CD4-positive, alpha-beta memory T cell (primary cell): ENCODE results near the gene AIM2. TPM values are rescaled to one million over a fixed set of nuclear protein-coding genes. Genes with fewer than 3 reads are reported as not detected.
"Not testable (repeated sequence)": the region's sequence is repeated elsewhere in the genome, so short reads cannot be mapped to it uniquely, and the experiment has no call there.

ENCODE experiments used
- CTCF ChIA-PET: fragments of 350-600 bp; sonication (Branson Sonifier 250); formaldehyde crosslinking; loops from one replicate; lab custom pipeline; 2021; ENCODE audit warnings: inconsistent platforms; ENCODE audit not compliant: partially characterized antibody; lab: Charles Lee
- POLR2A ChIA-PET: fragments of 350-600 bp; sonication (Branson Sonifier 250); formaldehyde crosslinking; loops from one replicate; lab custom pipeline; 2021; ENCODE audit not compliant: partially characterized antibody; lab: Charles Lee
- DNase-seq, 5 donors: peaks; one replicate each; pipeline versions ENCODE4 v3.0.0 to v3.0.0-alpha.2; 2020 to 2022; ENCODE audit warnings: mixed read lengths in 1 of 5
- H3K27ac ChIP-seq: one replicate; pipeline ENCODE4 v1.7.0; 2013; ENCODE audit warnings: low read depth, low read length
- H3K27me3 ChIP-seq: 2 replicates; pipeline ENCODE4 v1.7.0; 2013; ENCODE audit warnings: mild to moderate bottlenecking, low read length, moderate library complexity; ENCODE audit not compliant: insufficient read depth
- H3K36me3 ChIP-seq: 2 replicates; pipeline ENCODE4 v1.7.0; 2013; ENCODE audit warnings: mild to moderate bottlenecking, low read length, moderate library complexity; ENCODE audit not compliant: insufficient read depth
- H3K4me1 ChIP-seq: 2 replicates; pipeline ENCODE4 v1.7.0; 2013; ENCODE audit warnings: mild to moderate bottlenecking, low read length, moderate library complexity; ENCODE audit not compliant: insufficient read depth
- H3K4me3 ChIP-seq, 2 donors: one replicate each; pipeline ENCODE4 v1.7.0; 2013; ENCODE audit warnings: low read length in 2 of 2, mild to moderate bottlenecking in 1 of 2
- H3K9me3 ChIP-seq, 2 donors: one replicate each; pipeline ENCODE4 v1.7.0; 2013; ENCODE audit warnings: low read length in 2 of 2, control low read depth in 1 of 2; ENCODE audit not compliant: control insufficient read depth in 1 of 2
- H3K27ac Mint-ChIP-seq, 7 donors: one replicate each; pipeline ENCODE4 v1.8.0; 2020 to 2021; ENCODE audit warnings: mixed read lengths in 7 of 7, mild to moderate bottlenecking in 6 of 7, inconsistent platforms in 3 of 7, moderate library complexity in 3 of 7
- H3K27me3 Mint-ChIP-seq, 2 donors: one replicate each; pipeline ENCODE4 v1.8.0; 2020 to 2021; ENCODE audit warnings: mixed read lengths in 2 of 2
- H3K36me3 Mint-ChIP-seq, 2 donors: one replicate each; pipeline ENCODE4 v1.8.0; 2020 to 2021; ENCODE audit warnings: mixed read lengths in 2 of 2, inconsistent platforms in 1 of 2, mild to moderate bottlenecking in 1 of 2
- H3K4me1 Mint-ChIP-seq, 4 donors: one replicate each; pipeline ENCODE4 v1.8.0; 2020 to 2021; ENCODE audit warnings: mixed read lengths in 4 of 4, mild to moderate bottlenecking in 1 of 4
- H3K4me3 Mint-ChIP-seq, 8 donors: one replicate each; pipeline ENCODE4 v1.8.0; 2020 to 2021; ENCODE audit warnings: mixed read lengths in 8 of 8, mild to moderate bottlenecking in 7 of 8, moderate library complexity in 6 of 8, inconsistent platforms in 3 of 8
- H3K9me3 Mint-ChIP-seq, 8 donors: one replicate each; pipeline ENCODE4 v1.8.0; 2020 to 2021; ENCODE audit warnings: mixed read lengths in 8 of 8, mild to moderate bottlenecking in 5 of 8, inconsistent platforms in 3 of 8, moderate library complexity in 1 of 8
- intact Hi-C: fragments of 100-400 bp; cut with micrococcal nuclease; formaldehyde crosslinking; loops from one replicate; pipeline ENCODE4 v1.15.1; 2023
- polyA plus RNA-seq, 2 donors: library from polyadenylated mRNA; unstranded; fragments of 300-500 nt; fragmentation: Illumina TruSeq; gene quantifications; one replicate each; pipeline ENCODE4 v1.2.3, GENCODE V29; 2021
- total RNA-seq, 2 experiments: library from RNA; stranded (reverse); gene quantifications; one replicate each; pipeline ENCODE4 v1.2.3, GENCODE V29; 2021

AIM2 gene
- total and polyA plus RNA-seq, 4 experiments from 2014 or later: 2.9 to 8.1 (median 7.9) TPM

- DNase-seq, H3K4me1 Mint-ChIP-seq, H3K27ac ChIP-seq, H3K4me3 ChIP-seq, H3K27me3 ChIP-seq, POLR2A ChIA-PET, H3K36me3 Mint-ChIP-seq, H3K9me3 Mint-ChIP-seq, H3K4me3 Mint-ChIP-seq, CTCF ChIA-PET, intact Hi-C loops, H3K36me3 ChIP-seq, H3K4me1 ChIP-seq, H3K9me3 ChIP-seq, H3K27ac Mint-ChIP-seq: not testable (repeated sequence)
- H3K27me3 Mint-ChIP-seq: peaks cover 15 to 19% of the 10 kb centered on the region in 2 donors
Observed at GRCh38 chr1:159103021-159103420, 26.5 kb upstream of the AIM2 start.

GRCh38 chr1:159100589-159100988, 24.0 kb upstream of the AIM2 start:
- H3K36me3 Mint-ChIP-seq: no peaks in the 10 kb centered on the region
- CTCF ChIA-PET: interaction anchor here (0.7 kb wide), 1 partner anchor 1101 kb away, joined by 3 read pairs; no protein-coding TSS in a partner anchor
- no peak overlapping the region for H3K4me3 ChIP-seq
- H3K27ac Mint-ChIP-seq: no peak overlapping the region
- no peaks in the 10 kb centered on the region for H3K9me3 Mint-ChIP-seq
- H3K36me3 ChIP-seq: no peaks in the 10 kb centered on the region
- no peaks in the 10 kb centered on the region for H3K4me1 Mint-ChIP-seq
- POLR2A ChIA-PET: no interaction called here
- H3K27me3 ChIP-seq: no peaks in the 10 kb centered on the region
- no peak overlapping the region for H3K27ac ChIP-seq
- DNase-seq: no peak
- H3K9me3 ChIP-seq: no peaks in the 10 kb centered on the region
- no peak overlapping the region for H3K4me3 Mint-ChIP-seq
- peaks cover 6 to 16% of the 10 kb centered on the region in 2 donors for H3K27me3 Mint-ChIP-seq
- H3K4me1 ChIP-seq: no peaks in the 10 kb centered on the region
- intact Hi-C loops: no loop called here

- Mint-ChIP-seq H3K27me3 (peaks cover 6 to 16% of the 10 kb centered on the region in 2 donors), H3K4me3 (no peak overlapping the region), H3K4me1 (no peaks in the 10 kb centered on the region), H3K36me3 (no peaks in the 10 kb centered on the region), H3K27ac (no peak overlapping the region), H3K9me3 (no peaks in the 10 kb centered on the region)
- no peak for DNase-seq
- POLR2A ChIA-PET: no interaction called here
- H3K27me3 ChIP-seq: no peaks in the 10 kb centered on the region
- H3K4me3 ChIP-seq: no peak overlapping the region
- CTCF ChIA-PET: interaction anchor here (1.2 kb wide), 1 partner anchor 9 kb away, joined by 4 read pairs; no protein-coding TSS in a partner anchor
- H3K36me3 ChIP-seq: no peaks in the 10 kb centered on the region
- intact Hi-C loops: no loop called here
- no peaks in the 10 kb centered on the region for H3K4me1 ChIP-seq
- H3K27ac ChIP-seq: no peak overlapping the region
- no peaks in the 10 kb centered on the region for H3K9me3 ChIP-seq
Observed at GRCh38 chr1:159098596-159098995, 22.0 kb upstream of the AIM2 start.

GRCh38 chr1:159092036-159092760, 15.6 kb upstream of the AIM2 start:
- Histone ChIP-seq H3K9me3 (no peaks in the 10 kb centered on the region), H3K4me3 (no peak overlapping the region), H3K4me1 (peaks cover 7% of the 10 kb centered on the region), H3K27ac (no peak overlapping the region), H3K27me3 (no peaks in the 10 kb centered on the region), H3K36me3 (no peaks in the 10 kb centered on the region)
- ChIA-PET POLR2A (interaction anchor here (1.4 kb wide), 1 partner anchor 9 kb away, joined by 3 read pairs; no protein-coding TSS in a partner anchor), CTCF (interaction anchor here (0.9 kb wide), 1 partner anchor 20 kb away, joined by 3 read pairs; no protein-coding TSS in a partner anchor)
- peaks cover under 1 to 1% of the 10 kb centered on the region in 2 donors for H3K27me3 Mint-ChIP-seq
- intact Hi-C loops: no loop called here
- no peak for DNase-seq
- peaks cover 6 to 32% (median 22%) of the 10 kb centered on the region in 4 donors for H3K4me1 Mint-ChIP-seq
- H3K9me3 Mint-ChIP-seq: no peaks in the 10 kb centered on the region
- H3K4me3 Mint-ChIP-seq: no peak overlapping the region
- H3K36me3 Mint-ChIP-seq: no peaks in the 10 kb centered on the region
- H3K27ac Mint-ChIP-seq: peak overlapping the region in 5 of 7 donors; percentile 1 to 52 (median 48)

GRCh38 chr1:159091607-159092031, 15.1 kb upstream of the AIM2 start:
- Mint-ChIP-seq H3K27me3 (peaks cover 0 to 1% of the 10 kb centered on the region in 2 donors), H3K27ac (peak overlapping the region in 3 of 7 donors; percentile 6 to 63 (median 52)), H3K9me3 (no peaks in the 10 kb centered on the region), H3K4me3 (peak overlapping the region in 1 of 8 donors; percentile 50), H3K36me3 (no peaks in the 10 kb centered on the region), H3K4me1 (peaks cover 6 to 32% (median 22%) of the 10 kb centered on the region in 4 donors)
- Histone ChIP-seq H3K4me1 (peaks cover 7% of the 10 kb centered on the region), H3K9me3 (no peaks in the 10 kb centered on the region), H3K27me3 (no peaks in the 10 kb centered on the region), H3K36me3 (no peaks in the 10 kb centered on the region), H3K27ac (no peak overlapping the region), H3K4me3 (no peak overlapping the region)
- intact Hi-C loops: no loop called here
- ChIA-PET CTCF (interaction anchor here (0.9 to 4.5 kb wide), 3 partner anchors 20 to 888 kb away, joined by 3 to 30 read pairs (median 22); no protein-coding TSS in a partner anchor), POLR2A (interaction anchor here (1.4 kb wide), 1 partner anchor 8 kb away, joined by 3 read pairs; no protein-coding TSS in a partner anchor)
- no peak for DNase-seq

- intact Hi-C loops: no loop called here
- H3K9me3 ChIP-seq: no peaks in the 10 kb centered on the region
- no peak overlapping the region for H3K4me3 ChIP-seq
- Mint-ChIP-seq H3K27me3 (peaks cover 0 to under 1% of the 10 kb centered on the region in 2 donors), H3K4me3 (no peak overlapping the region), H3K9me3 (no peaks in the 10 kb centered on the region), H3K36me3 (no peaks in the 10 kb centered on the region), H3K4me1 (peaks cover 6 to 32% (median 22%) of the 10 kb centered on the region in 4 donors), H3K27ac (peak overlapping the region in 2 of 7 donors; percentile 52 to 63)
- H3K27ac ChIP-seq: no peak overlapping the region
- POLR2A ChIA-PET: interaction anchor here (1.4 kb wide), 1 partner anchor 8 kb away, joined by 3 read pairs; no protein-coding TSS in a partner anchor
- H3K4me1 ChIP-seq: peaks cover 7% of the 10 kb centered on the region
- H3K27me3 ChIP-seq: no peaks in the 10 kb centered on the region
- no peak for DNase-seq
- CTCF ChIA-PET: interaction anchor here (3.6 to 4.5 kb wide), 2 partner anchors 20 to 888 kb away, joined by 22 to 30 read pairs; no protein-coding TSS in a partner anchor
- H3K36me3 ChIP-seq: no peaks in the 10 kb centered on the region
Observed at GRCh38 chr1:159091180-159091560, 14.6 kb upstream of the AIM2 start.
